WTC11 (cell line): ENCODE measurements around the gene CYP3A4.
"Not testable (repeated sequence)": the region's sequence is repeated elsewhere in the genome, so short reads cannot be mapped to it uniquely, and the experiment has no call there.

Source experiments
- CTCF ChIP-seq: fragments of 200-600 bp; IDR thresholded peaks from 2 replicates; pipeline ENCODE4 v1.8.0; 2022; ENCODE audit warnings: antibody characterized with exemption
- GABPB1 ChIP-seq: sonication (generic); formaldehyde crosslinking; IDR thresholded peaks from 2 replicates; pipeline ENCODE4 v1.8.1; 2023; ENCODE audit warnings: mild to moderate bottlenecking, missing genetic modification reagents
- PRDM15 ChIP-seq: sonication (generic); formaldehyde crosslinking; IDR thresholded peaks from 2 replicates; pipeline ENCODE4 v1.8.0; 2022; ENCODE audit warnings: missing genetic modification reagents
- SMAD4 ChIP-seq: sonication (generic); formaldehyde crosslinking; IDR thresholded peaks from 2 replicates; pipeline ENCODE4 v1.8.0; 2022; ENCODE audit warnings: mild to moderate bottlenecking, missing genetic modification reagents
- SP1 ChIP-seq: sonication (generic); formaldehyde crosslinking; conservative IDR thresholded peaks from 2 replicates; pipeline ENCODE4 v1.8.1; 2022; ENCODE audit warnings: missing genetic modification reagents
- STAT6 ChIP-seq: sonication (generic); formaldehyde crosslinking; conservative IDR thresholded peaks from 2 replicates; pipeline ENCODE4 v1.8.1; 2023; ENCODE audit warnings: mild to moderate bottlenecking, low read depth, missing genetic modification reagents, moderate library complexity
- TEAD4 ChIP-seq: sonication (generic); formaldehyde crosslinking; IDR thresholded peaks from 2 replicates; pipeline ENCODE4 v1.8.0; 2022; ENCODE audit warnings: mild to moderate bottlenecking, missing genetic modification reagents
- ZNF138 ChIP-seq: sonication (generic); formaldehyde crosslinking; conservative IDR thresholded peaks from 2 replicates; pipeline ENCODE4 v1.8.1; 2022; ENCODE audit warnings: mild to moderate bottlenecking, moderate library complexity, missing genetic modification reagents
- ZNF232 ChIP-seq: sonication (generic); formaldehyde crosslinking; IDR thresholded peaks from 2 replicates; pipeline ENCODE4 v1.8.0; 2022; ENCODE audit warnings: mild to moderate bottlenecking, missing genetic modification reagents

GRCh38 chr7:99751322-99752052 is 32.5 kb downstream of the CYP3A4 start:
- TF ChIP-seq CTCF; STAT6; ZNF232 (CRISPR knock-in tag); TEAD4 (CRISPR knock-in tag); GABPB1 (CRISPR knock-in tag); ZNF138 (CRISPR knock-in tag); PRDM15; SMAD4 (CRISPR knock-in tag); SP1 (CRISPR knock-in tag): not testable (repeated sequence)
